Fibroblast of lung (primary cell): ENCODE results near the gene TMEM51. TPM values are rescaled to one million over a fixed set of nuclear protein-coding genes. Genes with fewer than 3 reads are reported as not detected.

Experiments used
- DNase-seq, 2 donors: peaks; one replicate each; pipeline versions ENCODE4 v3.0.0 to v3.0.0-alpha.2; 2010; ENCODE audit warnings: low read depth in 2 of 2
- H2AFZ ChIP-seq: 2 replicates; pipeline ENCODE4 v1.5.1; 2012; ENCODE audit warnings: low read length, control low read depth, inconsistent platforms
- H3K27ac ChIP-seq: 2 replicates; pipeline ENCODE4 v1.5.1; 2011; ENCODE audit warnings: low read length, control low read depth; ENCODE audit not compliant: insufficient read depth
- H3K27me3 ChIP-seq: 2 replicates; pipeline ENCODE4 v1.5.1; 2011; ENCODE audit warnings: mild to moderate bottlenecking, low read length; ENCODE audit not compliant: control insufficient read depth, insufficient read depth
- H3K36me3 ChIP-seq: 2 replicates; pipeline ENCODE4 v1.5.1; 2011; ENCODE audit warnings: low read length; ENCODE audit not compliant: control insufficient read depth, insufficient read depth
- H3K4me1 ChIP-seq: 2 replicates; pipeline ENCODE4 v1.5.1; 2011; ENCODE audit warnings: low read length; ENCODE audit not compliant: control insufficient read depth, insufficient read depth; ENCODE audit errors: extremely low read depth
- H3K4me2 ChIP-seq: 2 replicates; pipeline ENCODE4 v1.5.1; 2011; ENCODE audit warnings: low read length, control low read depth; ENCODE audit not compliant: insufficient read depth; ENCODE audit errors: extremely low read depth
- H3K4me3 ChIP-seq, 4 experiments: fragments of 200-600 bp in 1 of 4; sonication (generic) in 1 of 4; replicated peaks in 1 of 4; 2 replicates each; pipeline ENCODE4 v1.5.1; 2011 to 2016; ENCODE audit warnings: low read length in 4 of 4, low read depth in 3 of 4, mild to moderate bottlenecking in 3 of 4, control low read depth in 2 of 4, inconsistent platforms in 1 of 4, mixed read lengths in 1 of 4; ENCODE audit not compliant: insufficient read depth in 1 of 4; ENCODE audit errors: control extremely low read depth in 1 of 4
- H3K79me2 ChIP-seq: 2 replicates; pipeline ENCODE4 v1.5.1; 2012; ENCODE audit warnings: mild to moderate bottlenecking, low read length, inconsistent platforms; ENCODE audit not compliant: control insufficient read depth, insufficient read depth
- H3K9ac ChIP-seq: 2 replicates; pipeline ENCODE4 v1.5.1; 2011; ENCODE audit warnings: mild to moderate bottlenecking, low read length, control low read depth; ENCODE audit not compliant: insufficient read depth
- H3K9me3 ChIP-seq: 2 replicates; pipeline ENCODE4 v1.5.1; 2012; ENCODE audit warnings: low read depth, low read length; ENCODE audit not compliant: control insufficient read depth, insufficient read depth
- H4K20me1 ChIP-seq: 2 replicates; pipeline ENCODE4 v1.5.1; 2011; ENCODE audit warnings: low read length; ENCODE audit not compliant: control insufficient read depth, insufficient read depth; ENCODE audit errors: extremely low read depth
- CTCF ChIP-seq, 2 donors: IDR thresholded peaks in 1 of 2; conservative IDR thresholded peaks in 1 of 2; 1 replicate in 1 of 2; 2 replicates in 1 of 2; pipeline ENCODE4 v1.5.1; 2011 to 2012; ENCODE audit warnings: low read length in 2 of 2, control low read depth in 1 of 2, inconsistent platforms in 1 of 2, low read depth in 1 of 2, mild to moderate bottlenecking in 1 of 2
- EZH2 ChIP-seq: IDR thresholded peaks from 2 replicates; pipeline ENCODE4 v1.5.1; 2012; ENCODE audit warnings: low read length, control low read depth, mild to moderate bottlenecking; ENCODE audit errors: missing control alignments
- polyA plus RNA-seq, 2 donors: library from polyadenylated mRNA; depleted of rRNA in 1 of 2; stranded (reverse) in 1 of 2; unstranded in 1 of 2; fragments of >200 nt; gene quantifications; 2 replicates each; pipeline ENCODE4 v1.2.1, GENCODE V29; 2011 to 2012; ENCODE audit warnings: missing spikeins in 1 of 2
- total RNA-seq: library from RNA; depleted of rRNA; stranded (reverse); fragments of >200 nt; gene quantifications from 2 replicates; pipeline ENCODE4 v1.2.1, GENCODE V29; 2014

Gene TMEM51
- total and polyA plus RNA-seq, 2 donors (not counting 1 experiment from before 2014, with no cell fraction given): 6.1 to 19.0 TPM

GRCh38 chr1:15205586-15206346, 52.2 kb downstream of the TMEM51 start:
- Histone ChIP-seq H3K36me3 (no peaks in the 10 kb centered on the region), H3K9me3 (no peaks in the 10 kb centered on the region), H3K4me1 (peaks cover 10% of the 10 kb centered on the region), H3K79me2 (no peaks in the 10 kb centered on the region), H4K20me1 (no peaks in the 10 kb centered on the region), H3K9ac (no peak overlapping the region), H3K27me3 (no peaks in the 10 kb centered on the region), H3K4me2 (no peak overlapping the region), H2AFZ (no peak overlapping the region), H3K27ac (no peak overlapping the region), H3K4me3 (no peak overlapping the region)
- no peak for DNase-seq
- TF ChIP-seq CTCF (conservative IDR thresholded peaks at IDR 0.05 in 1 of 2, IDR thresholded peaks at IDR 0.05 in 1 of 2; ENCODE audit: low read depth in 1 of 2, low read length in 2 of 2) (no peak), EZH2 (no peak)

- Histone ChIP-seq H2AFZ (no peak overlapping the region), H3K27me3 (no peaks in the 10 kb centered on the region), H4K20me1 (no peaks in the 10 kb centered on the region), H3K79me2 (no peaks in the 10 kb centered on the region), H3K4me2 (no peak overlapping the region), H3K27ac (no peak overlapping the region), H3K9ac (no peak overlapping the region), H3K4me3 (no peak overlapping the region), H3K9me3 (no peaks in the 10 kb centered on the region), H3K36me3 (no peaks in the 10 kb centered on the region), H3K4me1 (peaks cover 8% of the 10 kb centered on the region)
- TF ChIP-seq EZH2 (no peak), CTCF (conservative IDR thresholded peaks at IDR 0.05 in 1 of 2, IDR thresholded peaks at IDR 0.05 in 1 of 2; ENCODE audit: low read depth in 1 of 2, low read length in 2 of 2) (no peak)
- DNase-seq: peak in 1 of 2 donors; percentile 50
These were observed 53.0 kb downstream of the TMEM51 start for GRCh38 chr1:15206418-15207030.

- H2AFZ ChIP-seq: no peak overlapping the region
- H3K4me1 ChIP-seq: peaks cover 8% of the 10 kb centered on the region
- no peaks in the 10 kb centered on the region for H3K36me3 ChIP-seq
- H3K27ac ChIP-seq: no peak overlapping the region
- H4K20me1 ChIP-seq: no peaks in the 10 kb centered on the region
- H3K9me3 ChIP-seq: no peaks in the 10 kb centered on the region
- H3K4me2 ChIP-seq: no peak overlapping the region
- no peaks in the 10 kb centered on the region for H3K27me3 ChIP-seq
- no peaks in the 10 kb centered on the region for H3K79me2 ChIP-seq
- TF ChIP-seq EZH2: no peak
- no peak for TF ChIP-seq CTCF (conservative IDR thresholded peaks at IDR 0.05 in 1 of 2, IDR thresholded peaks at IDR 0.05 in 1 of 2; ENCODE audit: low read depth in 1 of 2, low read length in 2 of 2)
- H3K4me3 ChIP-seq: no peak overlapping the region
- DNase-seq: no peak
- H3K9ac ChIP-seq: no peak overlapping the region
These were observed 53.7 kb downstream of the TMEM51 start for GRCh38 chr1:15207031-15207828.
